Upper lobe of left lung (tissue), 4 donors: ENCODE measurements around the gene CKAP2L.

Experiments
- POLR2A ChIP-seq, 4 donors: fragments of 450-650 bp; IDR thresholded peaks; one replicate each; pipeline ENCODE4 v1.5.1; 2016 to 2017; ENCODE audit warnings: antibody characterized with exemption in 4 of 4, mild to moderate bottlenecking in 2 of 4
- TF ChIP-seq, protein P1 (sequence below), 6 experiments: fragments of 450-650 bp in 4 of 6; fragments of 200-600 bp in 2 of 6; sonication (generic) in 2 of 6; IDR thresholded peaks; one replicate each; pipeline ENCODE4 v1.5.1; 2016 to 2019; ENCODE audit warnings: antibody characterized with exemption in 6 of 6

DNA sequence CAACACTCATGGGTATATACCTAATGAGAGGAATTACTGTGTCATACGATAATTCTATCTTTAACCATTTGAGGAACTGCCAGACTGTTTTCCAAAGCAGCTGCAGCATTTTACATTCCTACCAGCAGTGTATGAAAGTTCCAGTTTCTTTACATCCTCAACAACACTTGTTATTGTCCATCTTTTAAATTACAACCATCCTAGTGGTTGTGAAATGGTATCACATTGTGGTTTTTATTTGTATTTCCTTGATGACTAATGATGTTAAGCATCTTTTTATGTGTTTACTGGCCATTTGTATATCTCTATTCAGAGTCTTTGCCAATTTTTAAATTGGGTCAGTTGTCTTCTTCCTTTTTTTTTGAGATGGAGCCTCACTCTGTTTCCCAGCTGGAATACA, 4.0 kb upstream of the CKAP2L start:
- TF ChIP-seq, protein P1, sequence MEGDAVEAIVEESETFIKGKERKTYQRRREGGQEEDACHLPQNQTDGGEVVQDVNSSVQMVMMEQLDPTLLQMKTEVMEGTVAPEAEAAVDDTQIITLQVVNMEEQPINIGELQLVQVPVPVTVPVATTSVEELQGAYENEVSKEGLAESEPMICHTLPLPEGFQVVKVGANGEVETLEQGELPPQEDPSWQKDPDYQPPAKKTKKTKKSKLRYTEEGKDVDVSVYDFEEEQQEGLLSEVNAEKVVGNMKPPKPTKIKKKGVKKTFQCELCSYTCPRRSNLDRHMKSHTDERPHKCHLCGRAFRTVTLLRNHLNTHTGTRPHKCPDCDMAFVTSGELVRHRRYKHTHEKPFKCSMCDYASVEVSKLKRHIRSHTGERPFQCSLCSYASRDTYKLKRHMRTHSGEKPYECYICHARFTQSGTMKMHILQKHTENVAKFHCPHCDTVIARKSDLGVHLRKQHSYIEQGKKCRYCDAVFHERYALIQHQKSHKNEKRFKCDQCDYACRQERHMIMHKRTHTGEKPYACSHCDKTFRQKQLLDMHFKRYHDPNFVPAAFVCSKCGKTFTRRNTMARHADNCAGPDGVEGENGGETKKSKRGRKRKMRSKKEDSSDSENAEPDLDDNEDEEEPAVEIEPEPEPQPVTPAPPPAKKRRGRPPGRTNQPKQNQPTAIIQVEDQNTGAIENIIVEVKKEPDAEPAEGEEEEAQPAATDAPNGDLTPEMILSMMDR (IDR thresholded peaks at IDR 0.05) = no peak
- no peak for TF ChIP-seq POLR2A (IDR thresholded peaks at IDR 0.05)
